ENCODE results near the gene LRGUK. TPM values are rescaled to one million over a fixed set of nuclear protein-coding genes. Genes with fewer than 3 reads are reported as not detected.
A peak's percentile ranks its signal among the peaks of the same experiment; 100 is the strongest.

LRGUK gene
- total RNA-seq, 8 experiments from 2014 or later, result 0.31 to 6.7 (median 1.7) TPM

DNA sequence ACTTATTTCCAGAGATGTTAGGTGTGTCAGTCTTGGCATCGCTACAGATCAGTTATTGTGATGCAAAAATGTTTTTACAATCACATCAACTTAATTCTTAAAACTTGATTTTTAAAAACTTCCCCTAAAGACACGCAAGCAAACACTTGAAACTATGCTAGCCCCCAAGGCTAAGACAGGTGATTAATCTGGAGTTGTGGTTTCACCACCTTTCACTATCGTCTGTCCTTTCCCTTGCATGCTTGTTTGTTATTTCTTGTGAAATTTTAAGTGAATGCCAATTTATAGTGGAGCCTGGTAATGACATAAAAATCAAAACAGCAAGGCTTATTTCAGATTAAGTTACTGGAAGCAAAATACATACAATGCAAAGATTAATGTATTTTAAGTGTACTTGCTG is 119.2 kb downstream of the LRGUK start:
- no peak for ATAC-seq (replicated peaks in 6 of 8)
- in situ Hi-C loops (cut with MboI; ENCODE audit: low pct_unique_long_range_greater_than_20kb in 2 of 9, low sequenced_read_pairs in 9 of 9, unreplicated experiment in 9 of 9), result no loop called here
- Histone ChIP-seq H3K27ac (no peak overlapping the region), H3K4me3 (no peak overlapping the region), H3K4me1 (replicated peaks in 1 of 2) (no peaks in the 10 kb centered on the region)
- 33 to 100% (median 80%) methylated on average over 2 to 3 of the region's 3 CpGs for WGBS, 10 experiments

GRCh38 chr7:134246761-134247160 is 119.6 kb downstream of the LRGUK start:
- H3K4me3 ChIP-seq, result no peak overlapping the region
- no peaks in the 10 kb centered on the region for H3K4me1 ChIP-seq (replicated peaks in 1 of 2)
- 19 to 100% (median 83%) methylated on average over 2 of the region's 2 CpGs; no CpG with 5 or more reads in 2 of the 10 experiments for WGBS, 10 experiments
- no peak overlapping the region for H3K27ac ChIP-seq
- no peak for ATAC-seq (replicated peaks in 6 of 8)
- in situ Hi-C loops (cut with MboI; ENCODE audit: low pct_unique_long_range_greater_than_20kb in 2 of 9, low sequenced_read_pairs in 9 of 9, unreplicated experiment in 9 of 9), result no loop called here

- Histone ChIP-seq H3K4me1 (replicated peaks in 1 of 2) (no peaks in the 10 kb centered on the region), H3K27ac (no peak overlapping the region), H3K4me3 (no peak overlapping the region)
- WGBS, 10 experiments, result 0 to 83% (median 40%) methylated on average over 1 to 3 of the region's 3 CpGs; no CpG with 5 or more reads in 1 of the 10 experiments
- in situ Hi-C loops (cut with MboI; ENCODE audit: low pct_unique_long_range_greater_than_20kb in 2 of 9, low sequenced_read_pairs in 9 of 9, unreplicated experiment in 9 of 9), result no loop called here
- peak in 2 of 8 experiments; percentile 16 to 29 for ATAC-seq (replicated peaks in 6 of 8)
These were observed 121.1 kb downstream of the LRGUK start for GRCh38 chr7:134248196-134248595.

DNA sequence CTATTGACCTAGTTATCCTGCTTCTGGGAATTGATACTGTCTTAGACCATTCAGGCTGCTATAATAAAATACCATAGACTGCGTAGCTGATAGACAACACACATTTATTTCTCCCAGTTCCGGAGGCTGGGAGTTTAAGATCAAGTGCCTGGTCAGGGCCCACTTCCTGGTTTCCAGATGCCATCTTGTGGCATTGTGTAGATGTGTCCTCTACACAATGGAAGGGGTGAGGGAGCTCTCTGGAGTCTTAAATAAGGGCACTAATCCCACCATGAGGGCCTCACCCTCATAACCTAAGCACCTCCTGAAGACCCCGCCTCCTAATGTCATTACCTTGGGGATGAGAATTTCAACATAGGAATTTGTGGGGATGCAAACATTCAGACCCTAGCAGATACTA is 127.2 kb downstream of the LRGUK start:
- no peaks in the 10 kb centered on the region for H3K4me1 ChIP-seq (replicated peaks in 1 of 2)
- no peak overlapping the region for H3K27ac ChIP-seq
- in situ Hi-C loops (cut with MboI; ENCODE audit: low pct_unique_long_range_greater_than_20kb in 2 of 9, low sequenced_read_pairs in 9 of 9, unreplicated experiment in 9 of 9), result no loop called here
- no peak overlapping the region for H3K4me3 ChIP-seq
- ATAC-seq (replicated peaks in 6 of 8), result no peak
- 43 to 100% (median 97%) methylated on average over 1 to 3 of the region's 3 CpGs; no CpG with 5 or more reads in 3 of the 10 experiments for WGBS, 10 experiments

DNA sequence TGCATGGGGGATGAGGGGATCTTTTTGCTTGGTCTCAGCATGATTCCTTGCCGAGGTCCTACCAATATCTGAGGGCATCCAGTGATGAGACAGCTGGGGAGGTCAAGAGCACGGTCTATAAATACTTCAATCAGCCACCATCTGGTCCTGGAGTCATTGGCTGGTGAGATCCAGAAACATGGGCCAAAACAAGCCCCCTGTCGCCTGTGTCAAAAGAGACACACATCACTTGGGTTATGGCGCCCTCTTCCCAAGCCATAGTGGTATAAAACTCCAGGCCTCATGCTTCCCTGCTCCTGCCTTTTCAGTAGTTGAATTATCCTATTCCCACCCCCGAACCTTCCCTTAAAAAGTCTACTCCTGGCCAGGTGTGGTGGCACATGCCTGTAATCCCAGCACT is 128.7 kb downstream of the LRGUK start:
- 33 to 90% (median 71%) methylated on average over 1 to 5 of the region's 5 CpGs; no CpG with 5 or more reads in 1 of the 10 experiments for WGBS, 10 experiments
- no peak overlapping the region for H3K27ac ChIP-seq
- in situ Hi-C loops (cut with MboI; ENCODE audit: low pct_unique_long_range_greater_than_20kb in 2 of 9, low sequenced_read_pairs in 9 of 9, unreplicated experiment in 9 of 9), result no loop called here

GRCh38 chr7:134262322-134262721 is 135.2 kb downstream of the LRGUK start:
- in situ Hi-C loops (cut with MboI; ENCODE audit: low pct_unique_long_range_greater_than_20kb in 2 of 9, low sequenced_read_pairs in 9 of 9, unreplicated experiment in 9 of 9), result no loop called here
- H3K27ac ChIP-seq, result no peak overlapping the region
- H3K4me3 ChIP-seq, result no peak overlapping the region
- ATAC-seq (replicated peaks in 6 of 8), result no peak
- no peaks in the 10 kb centered on the region for H3K4me1 ChIP-seq (replicated peaks in 1 of 2)
- WGBS, 10 experiments, result 25 to 100% (median 90%) methylated on average over 1 to 4 of the region's 4 CpGs; no CpG with 5 or more reads in 1 of the 10 experiments

More for the DNA sequence above, 128.7 kb downstream of the LRGUK start:
- H3K4me1 ChIP-seq (replicated peaks in 1 of 2), result no peaks in the 10 kb centered on the region
- no peak for ATAC-seq (replicated peaks in 6 of 8)
- no peak overlapping the region for H3K4me3 ChIP-seq

DNA sequence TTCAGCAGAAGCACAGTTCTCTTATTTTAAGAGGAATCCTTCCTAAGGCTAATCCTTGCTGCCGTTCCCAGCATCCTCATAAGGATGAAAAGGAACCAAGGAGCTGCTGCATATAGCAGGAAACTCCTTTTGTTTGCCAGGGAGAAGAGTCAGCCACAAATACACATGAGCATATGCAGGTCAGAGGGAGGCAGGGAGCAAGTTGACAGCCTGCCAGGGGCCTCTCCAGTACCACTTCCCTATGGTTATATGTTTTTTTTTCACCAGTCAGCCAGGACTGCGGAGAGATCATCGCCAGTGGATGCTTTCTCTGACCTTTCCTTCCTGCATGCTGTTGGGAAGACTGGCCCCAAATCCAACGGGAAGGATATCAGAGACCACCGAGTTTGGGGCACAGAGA is 149.8 kb downstream of the LRGUK start:
- H3K4me3 ChIP-seq, result no peak overlapping the region
- peak in 3 of 8 experiments; percentile 19 to 52 (median 24) for ATAC-seq (replicated peaks in 6 of 8)
- no peaks in the 10 kb centered on the region for H3K4me1 ChIP-seq (replicated peaks in 1 of 2)
- WGBS, 10 experiments, result 11 to 100% (median 58%) methylated on average over 1 to 5 of the region's 5 CpGs; no CpG with 5 or more reads in 1 of the 10 experiments
- H3K27ac ChIP-seq, result no peak overlapping the region
- in situ Hi-C loops (cut with MboI; ENCODE audit: low pct_unique_long_range_greater_than_20kb in 2 of 9, low sequenced_read_pairs in 9 of 9, unreplicated experiment in 9 of 9), result no loop called here

GRCh38 chr7:134278502-134279153 is 151.5 kb downstream of the LRGUK start:
- Histone ChIP-seq H3K4me3 (no peak overlapping the region), H3K27ac (no peak overlapping the region), H3K4me1 (replicated peaks in 1 of 2) (no peaks in the 10 kb centered on the region)
- ATAC-seq (replicated peaks in 6 of 8), result no peak
- in situ Hi-C loops (cut with MboI; ENCODE audit: low pct_unique_long_range_greater_than_20kb in 2 of 9, low sequenced_read_pairs in 9 of 9, unreplicated experiment in 9 of 9), result no loop called here
- 18 to 72% (median 53%) methylated on average over 2 to 7 of the region's 7 CpGs for WGBS, 10 experiments

GRCh38 chr7:134279336-134279735 is 152.2 kb downstream of the LRGUK start:
- no peaks in the 10 kb centered on the region for H3K4me1 ChIP-seq (replicated peaks in 1 of 2)
- H3K4me3 ChIP-seq, result no peak overlapping the region
- no peak for ATAC-seq (replicated peaks in 6 of 8)
- no peak overlapping the region for H3K27ac ChIP-seq
- WGBS, 10 experiments, result 52 to 100% (median 65%) methylated on average over 2 to 3 of the region's 3 CpGs; no CpG with 5 or more reads in 3 of the 10 experiments
- in situ Hi-C loops (cut with MboI; ENCODE audit: low pct_unique_long_range_greater_than_20kb in 2 of 9, low sequenced_read_pairs in 9 of 9, unreplicated experiment in 9 of 9), result no loop called here

GRCh38 chr7:134279898-134280297 is 152.8 kb downstream of the LRGUK start:
- Histone ChIP-seq H3K27ac (no peak overlapping the region), H3K4me3 (no peak overlapping the region)
- no peak for ATAC-seq (replicated peaks in 6 of 8)

DNA sequence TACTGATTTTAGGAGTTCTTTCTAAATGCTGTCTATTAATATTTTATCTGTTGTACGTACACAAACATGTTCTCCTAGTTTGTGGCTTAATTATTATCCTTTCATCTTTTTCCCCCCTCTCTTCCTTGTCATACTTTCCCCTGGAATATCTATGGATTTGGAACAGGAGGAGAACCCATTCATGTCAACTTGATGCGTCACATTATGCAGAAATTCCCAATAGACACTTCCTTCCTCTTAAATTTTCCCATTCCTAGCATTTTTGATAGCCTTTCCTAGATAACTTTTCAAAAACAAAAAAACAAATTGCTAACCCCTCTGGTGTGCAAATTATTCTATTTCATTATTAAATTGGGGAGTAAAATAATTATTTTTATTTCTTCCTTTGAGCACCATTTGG is 153.4 kb downstream of the LRGUK start:
- Histone ChIP-seq H3K27ac (no peak overlapping the region), H3K4me3 (no peak overlapping the region), H3K4me1 (replicated peaks in 1 of 2) (no peaks in the 10 kb centered on the region)
- 48 to 100% (median 88%) methylated on average over 2 of the region's 2 CpGs for WGBS, 10 experiments
- in situ Hi-C loops (cut with MboI; ENCODE audit: low pct_unique_long_range_greater_than_20kb in 2 of 9, low sequenced_read_pairs in 9 of 9, unreplicated experiment in 9 of 9), result no loop called here
- ATAC-seq (replicated peaks in 6 of 8), result no peak

More at GRCh38 chr7:134279898-134280297, 152.8 kb downstream of the LRGUK start:
- in situ Hi-C loops (cut with MboI; ENCODE audit: low pct_unique_long_range_greater_than_20kb in 2 of 9, low sequenced_read_pairs in 9 of 9, unreplicated experiment in 9 of 9), result no loop called here
- H3K4me1 ChIP-seq (replicated peaks in 1 of 2), result no peaks in the 10 kb centered on the region

DNA sequence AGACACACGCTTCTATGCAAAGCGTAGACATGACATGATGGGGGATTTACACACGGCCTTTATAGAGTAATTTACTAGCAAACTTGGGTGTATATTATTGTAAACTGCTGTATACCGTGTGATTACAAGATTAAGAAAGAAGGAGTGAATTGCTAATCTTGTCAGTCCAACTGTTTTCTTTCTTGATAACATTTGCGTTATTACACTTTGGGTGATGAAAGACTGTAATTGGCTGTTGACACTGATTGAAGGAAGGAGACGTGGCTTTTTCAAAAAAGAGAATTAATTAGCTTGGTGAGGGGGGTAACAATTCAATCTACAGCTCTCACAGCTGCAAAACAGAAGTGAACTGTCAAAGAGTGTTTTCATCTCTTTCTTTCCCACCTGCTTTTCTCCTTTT is 156.9 kb downstream of the LRGUK start:
- in situ Hi-C loops (cut with MboI; ENCODE audit: low pct_unique_long_range_greater_than_20kb in 2 of 9, low sequenced_read_pairs in 9 of 9, unreplicated experiment in 9 of 9), result no loop called here
- Histone ChIP-seq H3K27ac (no peak overlapping the region), H3K4me3 (no peak overlapping the region), H3K4me1 (replicated peaks in 1 of 2) (peaks cover 0 to 2% of the 10 kb centered on the region in 2 donors)
- 11 to 83% (median 39%) methylated on average over 1 to 5 of the region's 6 CpGs; no CpG with 5 or more reads in 3 of the 10 experiments for WGBS, 10 experiments
- ATAC-seq (replicated peaks in 6 of 8), result peak in 1 of 8 experiments; percentile 39

DNA sequence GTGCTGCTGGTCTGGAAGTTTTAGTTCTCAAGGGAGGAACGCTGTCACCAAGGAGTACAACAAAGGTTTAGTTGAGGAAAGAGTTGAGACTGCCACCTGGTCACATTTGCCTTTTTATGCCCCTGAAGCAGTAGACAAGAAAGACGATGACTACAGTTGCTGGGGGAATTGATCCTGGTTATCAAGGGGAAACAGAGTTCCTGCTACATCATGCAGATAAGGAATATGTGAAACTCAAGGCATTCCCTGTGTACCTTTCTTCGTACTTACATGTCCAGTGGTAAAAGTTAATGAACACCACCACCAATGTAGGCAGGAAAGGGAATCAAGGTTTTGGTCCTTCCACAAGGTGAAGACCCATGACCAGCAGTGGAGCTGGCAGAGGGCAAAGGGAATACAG is 157.8 kb downstream of the LRGUK start:
- 14 to 100% (median 92%) methylated on average over 1 to 3 of the region's 3 CpGs; no CpG with 5 or more reads in 2 of the 10 experiments for whole genome bisulfite sequencing, 10 experiments
- Histone ChIP-seq H3K27ac (no peak overlapping the region), H3K4me3 (no peak overlapping the region), H3K4me1 (replicated peaks in 1 of 2) (peaks cover 0 to 2% of the 10 kb centered on the region in 2 donors)
- in situ Hi-C loops (cut with MboI; ENCODE audit: low pct_unique_long_range_greater_than_20kb in 2 of 9, low sequenced_read_pairs in 9 of 9, unreplicated experiment in 9 of 9), result no loop called here
- ATAC-seq (replicated peaks in 6 of 8), result no peak

Measured in motor neuron (in vitro differentiated cells).